ENCODE data around the gene SENP7. TPM values are rescaled to one million over a fixed set of nuclear protein-coding genes. Genes with fewer than 3 reads are reported as not detected.

The SENP7 gene
- total RNA-seq, 4 donors from 2014 or later, result 13.5 to 44.6 (median 20.2) TPM

DNA sequence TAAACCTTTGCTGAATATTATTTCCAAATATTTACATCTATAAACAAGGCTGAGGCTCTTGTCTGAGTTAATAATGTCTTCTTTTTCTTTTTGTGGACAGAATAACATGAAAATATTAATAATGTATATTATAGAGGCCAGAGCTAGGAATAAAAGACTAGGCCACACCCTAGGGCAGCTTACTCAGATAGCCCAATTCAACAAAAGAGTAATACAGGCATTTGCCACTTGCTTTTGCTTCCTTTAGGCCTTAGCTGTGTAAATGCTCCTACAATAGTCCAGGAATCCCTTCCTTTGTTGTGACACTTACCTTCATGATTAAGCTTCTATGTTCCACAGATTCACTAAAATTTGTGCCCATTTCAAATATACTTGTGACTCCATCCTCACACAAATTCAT, 209.2 kb downstream of the SENP7 start:
- Histone ChIP-seq H3K27me3 (no peaks in the 10 kb centered on the region), H3K36me3 (no peaks in the 10 kb centered on the region), H3K9me3 (peaks cover 0 to 13% (median 6%) of the 10 kb centered on the region in 4 donors), H3K27ac (no peak overlapping the region), H3K4me3 (no peak overlapping the region), H3K4me1 (peaks cover 0 to 9% (median 0%) of the 10 kb centered on the region in 4 donors)
- DNase-seq, result no peak
- TF ChIP-seq, protein P1, sequence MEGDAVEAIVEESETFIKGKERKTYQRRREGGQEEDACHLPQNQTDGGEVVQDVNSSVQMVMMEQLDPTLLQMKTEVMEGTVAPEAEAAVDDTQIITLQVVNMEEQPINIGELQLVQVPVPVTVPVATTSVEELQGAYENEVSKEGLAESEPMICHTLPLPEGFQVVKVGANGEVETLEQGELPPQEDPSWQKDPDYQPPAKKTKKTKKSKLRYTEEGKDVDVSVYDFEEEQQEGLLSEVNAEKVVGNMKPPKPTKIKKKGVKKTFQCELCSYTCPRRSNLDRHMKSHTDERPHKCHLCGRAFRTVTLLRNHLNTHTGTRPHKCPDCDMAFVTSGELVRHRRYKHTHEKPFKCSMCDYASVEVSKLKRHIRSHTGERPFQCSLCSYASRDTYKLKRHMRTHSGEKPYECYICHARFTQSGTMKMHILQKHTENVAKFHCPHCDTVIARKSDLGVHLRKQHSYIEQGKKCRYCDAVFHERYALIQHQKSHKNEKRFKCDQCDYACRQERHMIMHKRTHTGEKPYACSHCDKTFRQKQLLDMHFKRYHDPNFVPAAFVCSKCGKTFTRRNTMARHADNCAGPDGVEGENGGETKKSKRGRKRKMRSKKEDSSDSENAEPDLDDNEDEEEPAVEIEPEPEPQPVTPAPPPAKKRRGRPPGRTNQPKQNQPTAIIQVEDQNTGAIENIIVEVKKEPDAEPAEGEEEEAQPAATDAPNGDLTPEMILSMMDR (IDR thresholded peaks at IDR 0.05), result no peak
- TF ChIP-seq POLR2A (IDR thresholded peaks at IDR 0.05), result no peak

- H3K27me3 ChIP-seq, result no peaks in the 10 kb centered on the region
- peaks cover 0 to 10% (median 3%) of the 10 kb centered on the region in 4 donors for H3K9me3 ChIP-seq
- peaks cover 0 to 9% (median 0%) of the 10 kb centered on the region in 4 donors for H3K4me1 ChIP-seq
- H3K4me3 ChIP-seq, result no peak overlapping the region
- TF ChIP-seq POLR2A (IDR thresholded peaks at IDR 0.05), result no peak
- no peaks in the 10 kb centered on the region for H3K36me3 ChIP-seq
- no peak for DNase-seq
- no peak overlapping the region for H3K27ac ChIP-seq
Measured at GRCh38 chr3:101303089-101303731, 209.8 kb downstream of the SENP7 start.

DNA sequence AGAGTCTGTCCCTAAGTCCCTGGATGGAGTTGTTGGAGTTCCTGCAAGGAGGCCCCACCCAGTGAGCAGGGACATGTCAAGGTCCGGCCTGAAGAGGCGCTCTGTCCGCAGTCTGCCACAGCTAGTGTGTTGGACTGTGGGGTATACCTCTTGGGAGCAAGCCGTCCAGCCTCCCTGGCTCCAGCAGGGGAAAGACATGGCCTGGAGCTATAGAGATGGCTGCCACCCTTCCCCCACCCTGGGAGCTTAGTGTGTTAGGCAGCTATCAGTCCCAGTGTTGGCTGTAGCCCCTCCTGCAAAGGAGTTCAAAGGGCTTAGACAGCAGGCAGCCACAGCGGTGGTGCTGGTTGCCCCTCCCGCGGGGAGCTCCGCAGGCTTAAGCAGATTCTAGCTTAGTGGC, 212.9 kb downstream of the SENP7 start:
- TF ChIP-seq POLR2A (IDR thresholded peaks at IDR 0.05), result no peak
- TF ChIP-seq, protein P1 (IDR thresholded peaks at IDR 0.05), result no peak
- Histone ChIP-seq H3K36me3 (no peaks in the 10 kb centered on the region), H3K4me1 (peaks cover 0 to 9% (median 0%) of the 10 kb centered on the region in 4 donors), H3K27me3 (no peaks in the 10 kb centered on the region), H3K4me3 (no peak overlapping the region), H3K9me3 (no peaks in the 10 kb centered on the region), H3K27ac (no peak overlapping the region)
- DNase-seq, result peak in 1 of 3 donors; percentile 45

DNA sequence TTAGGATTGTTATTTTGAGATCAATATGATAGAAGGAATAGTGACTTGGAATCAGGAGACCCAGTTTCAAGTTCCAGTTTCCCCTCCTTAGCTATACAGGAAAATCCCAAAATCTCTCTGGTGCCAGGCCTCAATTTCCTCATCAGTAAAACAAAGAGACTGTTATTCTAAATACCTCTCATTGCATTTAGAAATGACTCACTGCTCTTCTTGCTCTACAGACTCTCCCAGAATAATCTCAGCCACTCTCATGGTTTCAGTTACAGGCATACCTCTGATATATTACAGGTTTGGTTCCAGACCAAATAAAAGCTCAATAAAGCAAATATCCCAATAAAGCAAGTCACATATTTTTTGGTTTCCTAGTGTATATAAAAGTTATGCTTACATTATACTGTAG, 221.0 kb downstream of the SENP7 start:
- DNase-seq, result no peak

DNA sequence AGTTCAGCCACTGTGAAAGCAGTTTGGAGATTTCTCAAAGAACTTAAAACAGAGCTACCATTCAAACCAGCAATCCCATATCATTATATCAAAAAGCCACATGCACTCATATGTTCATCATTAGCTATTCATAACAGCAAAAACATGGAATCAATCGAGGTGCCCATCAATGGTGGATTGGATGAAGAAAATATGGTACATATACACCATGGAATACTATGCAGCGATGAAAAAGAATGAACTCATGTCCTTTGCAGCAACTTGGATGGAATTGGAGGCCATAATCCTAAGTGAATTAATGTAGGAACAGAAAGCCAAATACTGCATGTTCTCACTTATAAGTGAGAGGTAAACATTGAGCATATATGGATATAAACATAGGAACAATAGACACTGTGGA, 224.7 kb downstream of the SENP7 start:
- H3K4me1 ChIP-seq, result no peaks in the 10 kb centered on the region
- no peak overlapping the region for H3K4me3 ChIP-seq
- no peak overlapping the region for H3K27ac ChIP-seq
- no peaks in the 10 kb centered on the region for H3K27me3 ChIP-seq
- no peaks in the 10 kb centered on the region for H3K9me3 ChIP-seq
- TF ChIP-seq POLR2A (IDR thresholded peaks at IDR 0.05), result no peak
- TF ChIP-seq, protein P1 (IDR thresholded peaks at IDR 0.05), result no peak
- H3K36me3 ChIP-seq, result no peaks in the 10 kb centered on the region
- DNase-seq, result no peak

More for the DNA sequence above, 221.0 kb downstream of the SENP7 start:
- H3K27me3 ChIP-seq, result no peaks in the 10 kb centered on the region
- no peaks in the 10 kb centered on the region for H3K36me3 ChIP-seq
- no peaks in the 10 kb centered on the region for H3K9me3 ChIP-seq
- H3K4me1 ChIP-seq, result no peaks in the 10 kb centered on the region
- no peak overlapping the region for H3K27ac ChIP-seq
- no peak overlapping the region for H3K4me3 ChIP-seq
- TF ChIP-seq, protein P1 (IDR thresholded peaks at IDR 0.05), result no peak
- TF ChIP-seq POLR2A (IDR thresholded peaks at IDR 0.05), result no peak

- Histone ChIP-seq H3K4me3 (no peak overlapping the region), H3K9me3 (no peaks in the 10 kb centered on the region), H3K36me3 (no peaks in the 10 kb centered on the region), H3K27ac (no peak overlapping the region), H3K4me1 (no peaks in the 10 kb centered on the region), H3K27me3 (no peaks in the 10 kb centered on the region)
- DNase-seq, result no peak
- TF ChIP-seq, protein P1 (IDR thresholded peaks at IDR 0.05), result no peak
- TF ChIP-seq POLR2A (IDR thresholded peaks at IDR 0.05), result no peak
Measured at GRCh38 chr3:101284757-101285156, 228.3 kb downstream of the SENP7 start.

Measured in Peyer's patch (tissue), 4 donors.